A549 (cell line): ENCODE data around the gene TSPAN18. TPM values are rescaled to one million over a fixed set of nuclear protein-coding genes. Genes with fewer than 3 reads are reported as not detected.

ENCODE experiments used
- ATAC-seq, 2 experiments: fragments of 200-7000 bp in 1 of 2; fragments of >200 bp in 1 of 2; cut with Nextera tagmentation in 1 of 2; cut with Tn5 transposase in 1 of 2; 3 replicates each; pipeline versions ENCODE4 v1.8.0 to v1.9.1; 2018 to 2020; ENCODE audit warnings: mild to moderate bottlenecking in 1 of 2, moderate library complexity in 1 of 2
- CTCF ChIA-PET: fragments of 300-600 bp; sonication (Branson Sonifier 250); formaldehyde crosslinking; extraction: SDS; loops from one replicate; lab custom pipeline; 2021; ENCODE audit warnings: antibody characterized with exemption, inconsistent platforms; lab: Yijun Ruan, JAX
- POLR2A ChIA-PET: fragments of 350-600 bp; formaldehyde crosslinking; extraction: SDS; loops from one replicate; lab custom pipeline; 2021; ENCODE audit warnings: antibody characterized with exemption, inconsistent platforms; lab: Yijun Ruan, JAX
- DNase-seq, 2 experiments: peaks; one replicate each; pipeline versions ENCODE4 v3.0.0 to v3.0.0-alpha.2; 2011 to 2016; ENCODE audit warnings: low read depth in 1 of 2, low spot score in 1 of 2
- FAIRE-seq: peaks from 2 replicates; lab custom pipeline; 2011; peaks lifted over from hg19 to GRCh38; lab: Jason Lieb, UNC
- H3K27ac ChIP-seq, 2 experiments: fragments of >200 bp; sonication (Bioruptor Twin); formaldehyde crosslinking; 3 replicates each; pipeline ENCODE4 v1.5.1; 2016 to 2017
- H3K4me1 ChIP-seq: fragments of >200 bp; sonication (Bioruptor Twin); formaldehyde crosslinking; 3 replicates; pipeline ENCODE4 v1.6.1; 2016
- H3K4me2 ChIP-seq: fragments of >200 bp; sonication (Bioruptor Twin); formaldehyde crosslinking; 3 replicates; pipeline ENCODE4 v1.6.1; 2016
- H3K4me3 ChIP-seq: fragments of >200 bp; sonication (Bioruptor Twin); formaldehyde crosslinking; 3 replicates; pipeline ENCODE4 v1.5.1; 2016
- H3K9me3 ChIP-seq: fragments of >200 bp; sonication (Bioruptor Twin); formaldehyde crosslinking; 3 replicates; pipeline ENCODE4 v1.6.1; 2016
- CHD2 ChIP-seq: fragments of 150-350 bp; IDR thresholded peaks from 2 replicates; pipeline ENCODE4 v1.6.1; 2014; ENCODE audit warnings: low read length; ENCODE audit not compliant: partially characterized antibody
- CHD4 ChIP-seq: fragments of 200-600 bp; sonication (generic); IDR thresholded peaks from 2 replicates; pipeline ENCODE4 v1.6.1; 2016; ENCODE audit warnings: antibody characterized with exemption, mild to moderate bottlenecking, borderline replicate concordance
- EHMT2 ChIP-seq: fragments of 200-600 bp; sonication (generic); IDR thresholded peaks from 2 replicates; pipeline ENCODE4 v1.6.1; 2016; ENCODE audit warnings: antibody characterized with exemption, low read depth, mild to moderate bottlenecking, moderate library complexity
- FOSB ChIP-seq: fragments of 250-450 bp; sonication (Bioruptor Pico); IDR thresholded peaks from 2 replicates; pipeline ENCODE4 v1.5.0; 2020; ENCODE audit warnings: mild to moderate bottlenecking, moderate library complexity
- HOXA7 ChIP-seq: fragments of 250-450 bp; sonication (Bioruptor Pico); IDR thresholded peaks from 2 replicates; pipeline ENCODE4 v1.5.0; 2020; ENCODE audit warnings: mild to moderate bottlenecking, moderate library complexity
- HOXB5 ChIP-seq: fragments of 250-450 bp; sonication (Bioruptor Pico); IDR thresholded peaks from 2 replicates; pipeline ENCODE4 v1.5.0; 2020; ENCODE audit warnings: mild to moderate bottlenecking, moderate library complexity
- JUN ChIP-seq, 2 experiments: fragments of >200 bp; sonication (Bioruptor Twin); formaldehyde crosslinking; IDR thresholded peaks; 2 replicates in 1 of 2; 3 replicates in 1 of 2; pipeline ENCODE4 v1.6.1; 2016 to 2017
- MAFK ChIP-seq: fragments of 450-650 bp; IDR thresholded peaks from 2 replicates; pipeline ENCODE4 v1.6.1; 2014; ENCODE audit not compliant: partially characterized antibody
- MAZ ChIP-seq: fragments of 150-350 bp; IDR thresholded peaks from 2 replicates; pipeline ENCODE4 v1.6.1; 2014; ENCODE audit warnings: antibody characterized with exemption, low read depth, low read length, borderline replicate concordance
- MYC ChIP-seq: IDR thresholded peaks from 2 replicates; pipeline ENCODE4 v1.6.1; 2012; ENCODE audit warnings: mild to moderate bottlenecking, inconsistent platforms, low read length, improper control_type of control experiment, borderline replicate concordance
- POLR2AphosphoS2 ChIP-seq: conservative IDR thresholded peaks from 2 replicates; pipeline ENCODE4 v1.6.1; 2012; ENCODE audit warnings: low read length, improper control_type of control experiment, inconsistent platforms
- RAD21 ChIP-seq, 2 experiments: fragments of >200 bp in 1 of 2; sonication (Bioruptor Twin) in 1 of 2; formaldehyde crosslinking in 1 of 2; IDR thresholded peaks in 1 of 2; conservative IDR thresholded peaks in 1 of 2; 2 replicates in 1 of 2; 3 replicates in 1 of 2; pipeline ENCODE4 v1.6.1; 2012 to 2018; ENCODE audit warnings: inconsistent platforms in 1 of 2
- REST ChIP-seq: fragments of 200-600 bp; sonication (generic); IDR thresholded peaks from 2 replicates; pipeline ENCODE4 v1.6.1; 2016; ENCODE audit warnings: antibody characterized with exemption, mild to moderate bottlenecking, moderate library complexity
- SREBF2 ChIP-seq: fragments of 450-650 bp; IDR thresholded peaks from 2 replicates; pipeline ENCODE4 v1.6.1; 2014; ENCODE audit warnings: mild to moderate bottlenecking, moderate library complexity
- TFCP2L1 ChIP-seq: fragments of 250-450 bp; sonication (Bioruptor Pico); IDR thresholded peaks from 2 replicates; pipeline ENCODE4 v1.5.0; 2021; ENCODE audit warnings: mild to moderate bottlenecking
- USF2 ChIP-seq: fragments of 450-650 bp; IDR thresholded peaks from 2 replicates; pipeline ENCODE4 v1.6.1; 2014; ENCODE audit warnings: antibody characterized with exemption
- ZC3H11A ChIP-seq: fragments of 450-650 bp; IDR thresholded peaks from 2 replicates; pipeline ENCODE4 v1.6.1; 2014; ENCODE audit warnings: antibody characterized with exemption, mild to moderate bottlenecking
- WGBS: methylation state at CpG from one replicate; pipeline ENCODE4 v1.1.6; 2017; ENCODE audit errors: missing lambda C conversion rate; 5-methylcytosine and 5-hydroxymethylcytosine counted together
- polyA plus RNA-seq, 4 experiments: library from polyadenylated mRNA; depleted of rRNA in 3 of 4; stranded (reverse); fragments of >200 nt; fragmentation: RNase III in 1 of 4; extraction: RNeasy Plus Mini Kit Qiagen cat#74134 plus additional on column Dnase treatment in 1 of 4; gene quantifications; 2 replicates in 3 of 4; 3 replicates in 1 of 4; pipeline ENCODE4 v1.2.3, GENCODE V29; 2011 to 2017
- TF ChIP-seq, protein P1 (sequence below): IDR thresholded peaks from 2 replicates; pipeline ENCODE4 v1.6.1; 2012
- TF ChIP-seq, protein P2 (sequence below): fragments of >200 bp; sonication (Bioruptor Twin); formaldehyde crosslinking; IDR thresholded peaks from 2 replicates; pipeline ENCODE4 v1.6.1; 2016
- TF ChIP-seq, protein P3 (sequence below): fragments of >200 bp; sonication (Bioruptor Twin); formaldehyde crosslinking; IDR thresholded peaks from 3 replicates; pipeline ENCODE4 v1.5.1; 2016

Gene TSPAN18
- polyA plus RNA-seq, 2 of the 4 experiments (the other 2 are of a cell fraction), result 0.81 to 4.5 TPM

DNA sequence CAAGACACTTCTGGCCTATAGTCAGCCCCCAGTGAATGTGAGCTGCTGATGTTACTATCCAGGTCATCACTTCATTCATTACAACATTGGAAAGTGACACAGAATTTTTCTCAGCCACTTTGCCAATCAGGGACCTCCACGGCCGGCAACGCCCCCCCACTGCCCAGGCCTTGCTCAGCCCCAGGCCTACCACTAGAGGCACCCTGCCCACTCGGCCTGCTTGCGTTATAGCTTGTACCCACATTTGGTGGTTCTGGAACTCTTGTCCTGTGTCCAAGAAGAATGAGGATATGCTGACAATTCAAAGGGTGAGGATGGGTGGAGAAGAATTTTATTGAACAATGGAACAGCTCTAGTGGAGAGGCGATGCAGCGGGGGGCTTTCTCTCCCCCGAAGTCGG lies 96.2 kb downstream of the TSPAN18 start:
- ATAC-seq, result peak; percentile 41 to 85; a peak in 3 of 6 replicates
- Histone ChIP-seq H3K4me3 (no peak overlapping the region), H3K27ac (no peak overlapping the region), H3K4me2 (no peak overlapping the region), H3K9me3 (no peaks in the 10 kb centered on the region)
- no peak for FAIRE-seq
- WGBS, result 53% methylated on average over 9 of the region's 9 CpGs
- POLR2A ChIA-PET, result no interaction called here
- TF ChIP-seq RAD21 (conservative IDR thresholded peaks at IDR 0.05 in 1 of 2, IDR thresholded peaks at IDR 0.05 in 1 of 2) (peak in 1 of 2 experiments; percentile 24; a peak in 1 of 5 replicates), REST (no peak)
- TF ChIP-seq, all 56 proteins: peak for 1
- H3K4me1 ChIP-seq, result no peaks in the 10 kb centered on the region
- CTCF ChIA-PET, result interaction anchor here (1.1 to 3.2 kb wide), 9 partner anchors 11 to 206 kb away, joined by 3 to 21 read pairs (median 4); no protein-coding TSS in a partner anchor
- peak in 1 of 2 experiments; percentile 28 for DNase-seq

- no peaks in the 10 kb centered on the region for H3K9me3 ChIP-seq
- 85% methylated on average over 9 of the region's 9 CpGs for WGBS
- ChIA-PET CTCF (interaction anchor here (0.8 to 3.2 kb wide), 9 partner anchors 10 to 88 kb away, joined by 3 to 21 read pairs (median 3); no protein-coding TSS in a partner anchor), POLR2A (no interaction called here)
- no peak overlapping the region for H3K4me3 ChIP-seq
- DNase-seq (no peak), FAIRE-seq (no peak), ATAC-seq (no peak)
- TF ChIP-seq TFCP2L1 (CRISPR knock-in tag) (no peak), USF2 (no peak), MAZ (no peak), POLR2AphosphoS2 (no peak), SREBF2 (no peak), MAFK (no peak), ZC3H11A (no peak), JUN (IDR thresholded peaks at IDR 0.05) (no peak), FOSB (CRISPR knock-in tag) (no peak), CHD2 (no peak), EHMT2 (no peak), MYC (no peak), CHD4 (no peak), HOXB5 (CRISPR knock-in tag) (no peak), HOXA7 (CRISPR knock-in tag) (no peak)
- TF ChIP-seq, protein P1, sequence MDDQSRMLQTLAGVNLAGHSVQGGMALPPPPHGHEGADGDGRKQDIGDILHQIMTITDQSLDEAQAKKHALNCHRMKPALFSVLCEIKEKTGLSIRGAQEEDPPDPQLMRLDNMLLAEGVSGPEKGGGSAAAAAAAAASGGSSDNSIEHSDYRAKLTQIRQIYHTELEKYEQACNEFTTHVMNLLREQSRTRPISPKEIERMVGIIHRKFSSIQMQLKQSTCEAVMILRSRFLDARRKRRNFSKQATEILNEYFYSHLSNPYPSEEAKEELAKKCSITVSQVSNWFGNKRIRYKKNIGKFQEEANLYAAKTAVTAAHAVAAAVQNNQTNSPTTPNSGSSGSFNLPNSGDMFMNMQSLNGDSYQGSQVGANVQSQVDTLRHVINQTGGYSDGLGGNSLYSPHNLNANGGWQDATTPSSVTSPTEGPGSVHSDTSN, result no peak
- TF ChIP-seq, protein P2, sequence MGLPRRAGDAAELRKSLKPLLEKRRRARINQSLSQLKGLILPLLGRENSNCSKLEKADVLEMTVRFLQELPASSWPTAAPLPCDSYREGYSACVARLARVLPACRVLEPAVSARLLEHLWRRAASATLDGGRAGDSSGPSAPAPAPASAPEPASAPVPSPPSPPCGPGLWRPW, result no peak
- TF ChIP-seq, protein P3, sequence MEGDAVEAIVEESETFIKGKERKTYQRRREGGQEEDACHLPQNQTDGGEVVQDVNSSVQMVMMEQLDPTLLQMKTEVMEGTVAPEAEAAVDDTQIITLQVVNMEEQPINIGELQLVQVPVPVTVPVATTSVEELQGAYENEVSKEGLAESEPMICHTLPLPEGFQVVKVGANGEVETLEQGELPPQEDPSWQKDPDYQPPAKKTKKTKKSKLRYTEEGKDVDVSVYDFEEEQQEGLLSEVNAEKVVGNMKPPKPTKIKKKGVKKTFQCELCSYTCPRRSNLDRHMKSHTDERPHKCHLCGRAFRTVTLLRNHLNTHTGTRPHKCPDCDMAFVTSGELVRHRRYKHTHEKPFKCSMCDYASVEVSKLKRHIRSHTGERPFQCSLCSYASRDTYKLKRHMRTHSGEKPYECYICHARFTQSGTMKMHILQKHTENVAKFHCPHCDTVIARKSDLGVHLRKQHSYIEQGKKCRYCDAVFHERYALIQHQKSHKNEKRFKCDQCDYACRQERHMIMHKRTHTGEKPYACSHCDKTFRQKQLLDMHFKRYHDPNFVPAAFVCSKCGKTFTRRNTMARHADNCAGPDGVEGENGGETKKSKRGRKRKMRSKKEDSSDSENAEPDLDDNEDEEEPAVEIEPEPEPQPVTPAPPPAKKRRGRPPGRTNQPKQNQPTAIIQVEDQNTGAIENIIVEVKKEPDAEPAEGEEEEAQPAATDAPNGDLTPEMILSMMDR, result no peak
- no peaks in the 10 kb centered on the region for H3K4me1 ChIP-seq
- no peak overlapping the region for H3K4me2 ChIP-seq
- H3K27ac ChIP-seq, result no peak overlapping the region
Observed at GRCh38 chr11:44823868-44824267, 97.1 kb downstream of the TSPAN18 start.
